Breast epithelium (tissue), 3 donors: ENCODE measurements around the gene PDE4D.

Source experiments
- POLR2A ChIP-seq: fragments of 450-650 bp; IDR thresholded peaks from one replicate; pipeline ENCODE4 v1.6.1; 2016; ENCODE audit warnings: antibody characterized with exemption, mild to moderate bottlenecking, moderate library complexity
- POLR2AphosphoS5 ChIP-seq, 3 donors: sonication (generic); formaldehyde crosslinking; IDR thresholded peaks; one replicate each; pipeline ENCODE4 v1.6.1; 2017; ENCODE audit warnings: antibody characterized with exemption in 3 of 3
- TF ChIP-seq, protein P1 (sequence below), 3 donors: fragments of 450-650 bp; IDR thresholded peaks; one replicate each; pipeline ENCODE4 v1.5.1; 2016 to 2017; ENCODE audit warnings: antibody characterized with exemption in 3 of 3, mild to moderate bottlenecking in 3 of 3, moderate library complexity in 3 of 3

DNA sequence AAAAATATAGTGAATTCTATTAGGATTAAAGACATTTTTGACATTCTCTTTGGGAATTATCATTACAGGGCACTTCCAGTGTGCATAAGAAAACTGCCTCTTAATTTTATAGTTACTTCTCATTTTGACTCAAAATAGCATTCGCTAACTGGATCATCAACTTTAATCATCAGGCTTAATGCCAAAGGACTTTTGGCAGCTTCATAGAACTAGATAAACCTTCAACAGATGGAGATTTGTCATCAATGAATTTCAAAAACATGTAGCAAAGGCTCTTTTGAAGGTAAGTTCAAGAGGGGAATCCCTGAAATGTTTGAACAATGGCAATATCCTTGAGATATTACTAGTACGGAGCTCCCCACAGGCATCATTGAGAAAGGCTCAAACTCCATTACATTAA, 447.2 kb downstream of the PDE4D start:
- TF ChIP-seq, protein P1, sequence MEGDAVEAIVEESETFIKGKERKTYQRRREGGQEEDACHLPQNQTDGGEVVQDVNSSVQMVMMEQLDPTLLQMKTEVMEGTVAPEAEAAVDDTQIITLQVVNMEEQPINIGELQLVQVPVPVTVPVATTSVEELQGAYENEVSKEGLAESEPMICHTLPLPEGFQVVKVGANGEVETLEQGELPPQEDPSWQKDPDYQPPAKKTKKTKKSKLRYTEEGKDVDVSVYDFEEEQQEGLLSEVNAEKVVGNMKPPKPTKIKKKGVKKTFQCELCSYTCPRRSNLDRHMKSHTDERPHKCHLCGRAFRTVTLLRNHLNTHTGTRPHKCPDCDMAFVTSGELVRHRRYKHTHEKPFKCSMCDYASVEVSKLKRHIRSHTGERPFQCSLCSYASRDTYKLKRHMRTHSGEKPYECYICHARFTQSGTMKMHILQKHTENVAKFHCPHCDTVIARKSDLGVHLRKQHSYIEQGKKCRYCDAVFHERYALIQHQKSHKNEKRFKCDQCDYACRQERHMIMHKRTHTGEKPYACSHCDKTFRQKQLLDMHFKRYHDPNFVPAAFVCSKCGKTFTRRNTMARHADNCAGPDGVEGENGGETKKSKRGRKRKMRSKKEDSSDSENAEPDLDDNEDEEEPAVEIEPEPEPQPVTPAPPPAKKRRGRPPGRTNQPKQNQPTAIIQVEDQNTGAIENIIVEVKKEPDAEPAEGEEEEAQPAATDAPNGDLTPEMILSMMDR (IDR thresholded peaks at IDR 0.05) = no peak
- TF ChIP-seq POLR2A (no peak), POLR2AphosphoS5 (IDR thresholded peaks at IDR 0.05) (no peak)
